Smooth muscle cell (in vitro differentiated cells): Measurements from ENCODE around the gene HYCC2. TPM values are rescaled to one million over a fixed set of nuclear protein-coding genes. Genes with fewer than 3 reads are reported as not detected.

Experiments used
- DNase-seq: peaks from one replicate; lab custom pipeline; 2025; ENCODE audit not compliant: unreplicated experiment; lab: John Stamatoyannopoulos, UW
- H2AFZ ChIP-seq: fragments of 200-600 bp; sonication (generic); 2 replicates; pipeline ENCODE4 v1.6.0; 2016; ENCODE audit warnings: antibody characterized with exemption, low read depth, mild to moderate bottlenecking
- H3F3A ChIP-seq: fragments of 200-600 bp; sonication (generic); 2 replicates; pipeline ENCODE4 v1.6.0; 2017; ENCODE audit warnings: antibody characterized with exemption, low read depth
- H3K27ac ChIP-seq: fragments of 200-600 bp; sonication (generic); 2 replicates; pipeline ENCODE4 v1.5.1; 2016; ENCODE audit warnings: low read depth, mild to moderate bottlenecking
- H3K27me3 ChIP-seq: fragments of 200-600 bp; sonication (generic); 2 replicates; pipeline ENCODE4 v1.6.1; 2016; ENCODE audit warnings: low read depth, mild to moderate bottlenecking
- H3K36me3 ChIP-seq: fragments of 200-600 bp; sonication (generic); 2 replicates; pipeline ENCODE4 v1.5.1; 2016; ENCODE audit warnings: low read depth
- H3K4me1 ChIP-seq: fragments of 200-600 bp; sonication (generic); 2 replicates; pipeline ENCODE4 v1.5.1; 2016; ENCODE audit warnings: low read depth
- H3K4me2 ChIP-seq: fragments of 200-600 bp; sonication (generic); 2 replicates; pipeline ENCODE4 v1.6.0; 2016; ENCODE audit warnings: mild to moderate bottlenecking
- H3K4me3 ChIP-seq: fragments of 200-600 bp; sonication (generic); 2 replicates; pipeline ENCODE4 v1.5.1; 2016; ENCODE audit warnings: mild to moderate bottlenecking
- H3K79me2 ChIP-seq: fragments of 200-600 bp; sonication (generic); 2 replicates; pipeline ENCODE4 v1.6.0; 2016; ENCODE audit warnings: low read depth, mild to moderate bottlenecking
- H3K9ac ChIP-seq: fragments of 200-600 bp; sonication (generic); 2 replicates; pipeline ENCODE4 v1.6.0; 2016; ENCODE audit warnings: low read depth
- H3K9me3 ChIP-seq: fragments of 200-600 bp; sonication (generic); replicated peaks from 2 replicates; pipeline ENCODE4 v1.5.1; 2016; ENCODE audit warnings: low read depth
- H4K20me1 ChIP-seq: fragments of 200-600 bp; sonication (generic); 2 replicates; pipeline ENCODE4 v1.6.0; 2016; ENCODE audit warnings: low read depth
- WGBS: methylation state at CpG from one replicate; pipeline ENCODE4 v1.1.7; 2016; ENCODE audit warnings: low lambda C conversion rate; 5-methylcytosine and 5-hydroxymethylcytosine counted together
- polyA plus RNA-seq: library from polyadenylated mRNA; unstranded; fragments of >200 nt; fragmentation: Nextera tagmentation; extraction: Ambion mirVana; gene quantifications from 2 replicates; pipeline ENCODE4 v1.2.1, GENCODE V29; 2016
- total RNA-seq: library from RNA; depleted of rRNA; stranded (reverse); fragments of >200 nt; gene quantifications from 2 replicates; pipeline ENCODE4 v1.2.3, GENCODE V29; 2014
- TF ChIP-seq, protein P1 (sequence below): fragments of 200-600 bp; sonication (generic); IDR thresholded peaks from 2 replicates; pipeline ENCODE4 v1.5.1; 2017; ENCODE audit warnings: borderline replicate concordance, mild to moderate bottlenecking, antibody characterized with exemption; ENCODE audit not compliant: insufficient read depth, poor library complexity, severe bottlenecking

HYCC2 gene
- total and polyA plus RNA-seq, 2 experiments from 2014 or later, result 3.6 to 15.1 TPM

DNA sequence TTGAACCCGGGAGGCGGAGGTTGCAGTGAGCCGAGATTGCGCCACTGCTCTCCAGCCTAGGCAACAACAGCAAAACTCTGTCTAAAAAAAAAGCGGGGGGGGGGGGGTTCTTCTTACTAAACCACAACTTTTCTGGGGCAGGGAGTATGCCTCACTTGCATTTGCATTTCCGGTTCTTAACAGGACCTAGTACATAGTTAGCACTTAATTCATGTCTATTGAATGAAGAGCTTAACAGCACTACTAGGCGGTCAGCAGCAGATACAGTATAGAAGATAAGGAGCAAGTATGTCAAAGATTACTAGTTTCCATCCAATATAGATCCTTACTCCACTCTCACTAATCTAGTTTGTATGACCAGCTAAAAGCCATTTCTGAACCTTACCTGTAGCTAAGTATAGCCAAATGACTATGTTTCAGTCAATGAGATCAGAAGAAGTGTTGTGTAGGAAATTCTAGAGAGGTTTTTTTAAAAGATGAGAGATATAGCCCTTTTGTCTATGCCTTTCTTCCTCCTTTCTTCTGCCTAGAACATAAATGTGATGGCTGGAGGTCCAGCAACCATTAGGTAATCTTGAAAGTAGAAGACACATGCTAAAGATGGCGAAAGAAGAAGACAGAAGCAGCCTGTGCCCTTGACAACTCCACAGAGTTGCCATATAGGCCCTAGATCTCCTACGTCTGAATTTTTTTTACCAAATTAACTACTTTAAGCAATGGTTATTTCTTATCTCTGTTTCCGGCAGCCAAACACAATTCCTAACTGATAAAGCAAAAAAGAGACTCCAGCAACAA is 11.3 kb downstream of the HYCC2 start:
- H3K36me3 ChIP-seq, result no peaks in the 10 kb centered on the region
- no peak for DNase-seq
- no peak overlapping the region for H3K27ac ChIP-seq
- no peak overlapping the region for H3K4me3 ChIP-seq
- H2AFZ ChIP-seq, result no peak overlapping the region
- H4K20me1 ChIP-seq, result peaks cover 68% of the 10 kb centered on the region
- no peaks in the 10 kb centered on the region for H3K4me1 ChIP-seq
- no peaks in the 10 kb centered on the region for H3K27me3 ChIP-seq
- no peaks in the 10 kb centered on the region for H3F3A ChIP-seq
- H3K9ac ChIP-seq, result no peak overlapping the region
- WGBS, result 96% methylated on average over 9 of the region's 10 CpGs
- TF ChIP-seq, protein P1, sequence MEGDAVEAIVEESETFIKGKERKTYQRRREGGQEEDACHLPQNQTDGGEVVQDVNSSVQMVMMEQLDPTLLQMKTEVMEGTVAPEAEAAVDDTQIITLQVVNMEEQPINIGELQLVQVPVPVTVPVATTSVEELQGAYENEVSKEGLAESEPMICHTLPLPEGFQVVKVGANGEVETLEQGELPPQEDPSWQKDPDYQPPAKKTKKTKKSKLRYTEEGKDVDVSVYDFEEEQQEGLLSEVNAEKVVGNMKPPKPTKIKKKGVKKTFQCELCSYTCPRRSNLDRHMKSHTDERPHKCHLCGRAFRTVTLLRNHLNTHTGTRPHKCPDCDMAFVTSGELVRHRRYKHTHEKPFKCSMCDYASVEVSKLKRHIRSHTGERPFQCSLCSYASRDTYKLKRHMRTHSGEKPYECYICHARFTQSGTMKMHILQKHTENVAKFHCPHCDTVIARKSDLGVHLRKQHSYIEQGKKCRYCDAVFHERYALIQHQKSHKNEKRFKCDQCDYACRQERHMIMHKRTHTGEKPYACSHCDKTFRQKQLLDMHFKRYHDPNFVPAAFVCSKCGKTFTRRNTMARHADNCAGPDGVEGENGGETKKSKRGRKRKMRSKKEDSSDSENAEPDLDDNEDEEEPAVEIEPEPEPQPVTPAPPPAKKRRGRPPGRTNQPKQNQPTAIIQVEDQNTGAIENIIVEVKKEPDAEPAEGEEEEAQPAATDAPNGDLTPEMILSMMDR, result no peak
- H3K4me2 ChIP-seq, result no peak overlapping the region
- peaks cover 80% of the 10 kb centered on the region for H3K79me2 ChIP-seq
- H3K9me3 ChIP-seq, result no peaks in the 10 kb centered on the region

DNA sequence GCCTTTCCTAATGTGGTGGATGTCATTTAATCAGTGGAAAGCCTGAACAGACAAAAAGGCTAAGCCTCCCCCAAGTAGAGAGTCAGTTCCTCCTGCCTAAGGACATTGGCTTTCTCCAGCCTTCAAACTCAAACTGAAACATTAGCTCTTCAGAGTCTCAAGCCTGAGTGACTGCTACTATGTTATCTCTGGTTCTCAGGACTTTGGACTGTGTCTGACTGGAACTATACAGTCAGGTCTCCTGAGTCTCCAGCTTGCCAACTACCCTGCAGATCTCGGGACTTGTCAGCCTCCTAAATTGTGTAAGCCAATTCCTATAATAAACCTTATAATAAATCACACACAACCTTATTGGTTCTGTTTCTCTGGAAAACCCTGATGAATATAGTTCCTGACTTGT is 12.6 kb downstream of the HYCC2 start:
- H3K4me3 ChIP-seq, result no peak overlapping the region
- H3K4me2 ChIP-seq, result no peak overlapping the region
- H3K27me3 ChIP-seq, result no peaks in the 10 kb centered on the region
- H2AFZ ChIP-seq, result no peak overlapping the region
- H3K9ac ChIP-seq, result no peak overlapping the region
- no peaks in the 10 kb centered on the region for H3K9me3 ChIP-seq
- peaks cover 75% of the 10 kb centered on the region for H4K20me1 ChIP-seq
- H3K36me3 ChIP-seq, result no peaks in the 10 kb centered on the region
- no peak for DNase-seq
- peaks cover 87% of the 10 kb centered on the region for H3K79me2 ChIP-seq
- H3F3A ChIP-seq, result no peaks in the 10 kb centered on the region
- no peak overlapping the region for H3K27ac ChIP-seq
- TF ChIP-seq, protein P1, result no peak
- no peaks in the 10 kb centered on the region for H3K4me1 ChIP-seq
- 100% methylated on average over 1 of the region's 1 CpG for WGBS

DNA sequence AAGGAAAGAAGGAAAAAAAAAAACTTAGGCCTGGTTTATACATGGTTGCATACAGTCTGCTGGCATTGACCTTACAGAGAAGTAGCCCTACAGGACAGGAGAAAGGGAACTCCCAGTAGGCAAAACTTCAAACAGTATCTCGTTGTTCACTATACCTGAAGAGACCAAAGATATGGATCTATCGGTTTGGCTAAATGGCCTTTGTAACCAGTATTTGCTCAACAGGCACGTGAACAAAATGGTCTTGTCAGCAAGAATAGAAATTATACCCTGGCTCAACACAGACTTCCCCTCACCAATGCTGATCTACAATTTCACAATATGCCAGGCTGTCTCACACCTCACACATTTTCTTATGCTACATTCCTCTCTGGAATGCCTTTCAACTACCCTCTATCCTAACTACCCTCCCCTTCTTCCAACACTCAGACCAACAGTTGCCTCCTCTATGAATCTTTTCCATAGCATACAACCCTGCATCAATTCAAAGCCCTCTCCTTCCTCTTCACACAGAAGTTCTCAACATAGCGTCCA is 13.7 kb downstream of the HYCC2 start:
- 81% methylated on average over 4 of the region's 4 CpGs for WGBS
- H3K4me2 ChIP-seq, result no peak overlapping the region
- no peaks in the 10 kb centered on the region for H3K4me1 ChIP-seq
- no peaks in the 10 kb centered on the region for H3K36me3 ChIP-seq
- H3K27ac ChIP-seq, result no peak overlapping the region
- no peak overlapping the region for H3K9ac ChIP-seq
- no peak overlapping the region for H2AFZ ChIP-seq
- no peak overlapping the region for H3K4me3 ChIP-seq
- TF ChIP-seq, protein P1, result no peak
- H3K27me3 ChIP-seq, result no peaks in the 10 kb centered on the region
- H4K20me1 ChIP-seq, result peaks cover 83% of the 10 kb centered on the region
- no peak for DNase-seq
- peaks cover 87% of the 10 kb centered on the region for H3K79me2 ChIP-seq
- H3K9me3 ChIP-seq, result no peaks in the 10 kb centered on the region
- H3F3A ChIP-seq, result no peaks in the 10 kb centered on the region

DNA sequence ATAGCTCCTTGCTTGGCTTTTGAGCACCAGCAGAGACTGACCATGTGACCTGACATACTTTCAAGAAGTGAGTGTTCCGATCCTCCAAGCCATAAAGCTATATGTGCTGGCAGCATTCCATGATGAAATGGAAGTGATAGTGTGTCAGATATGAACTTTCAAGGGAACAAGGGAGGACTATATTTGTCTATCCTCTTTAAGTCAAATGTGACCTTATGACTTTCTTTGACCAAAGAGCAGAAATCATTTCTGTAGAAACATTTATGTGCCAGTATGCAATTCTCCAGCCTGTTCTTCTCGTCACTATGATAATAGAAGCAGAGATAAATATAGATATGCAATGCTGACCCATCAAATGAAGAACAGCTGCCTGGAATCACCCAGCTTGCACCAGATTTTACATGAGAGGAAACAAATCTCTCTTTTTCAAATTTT is 14.4 kb downstream of the HYCC2 start:
- Histone ChIP-seq H3K27me3 (no peaks in the 10 kb centered on the region), H3K36me3 (no peaks in the 10 kb centered on the region), H3K9ac (no peak overlapping the region), H3K9me3 (no peaks in the 10 kb centered on the region), H3K79me2 (peaks cover 89% of the 10 kb centered on the region), H3K4me2 (no peak overlapping the region), H3K27ac (no peak overlapping the region), H2AFZ (no peak overlapping the region), H3K4me1 (no peaks in the 10 kb centered on the region), H3K4me3 (no peak overlapping the region), H4K20me1 (peaks cover 88% of the 10 kb centered on the region), H3F3A (no peaks in the 10 kb centered on the region)
- 54% methylated on average over 2 of the region's 2 CpGs for WGBS
- TF ChIP-seq, protein P1, result no peak
- DNase-seq, result no peak
